HCT116 (cell line): ENCODE results near the gene DIPK1B. TPM values are rescaled to one million over a fixed set of nuclear protein-coding genes. Genes with fewer than 3 reads are reported as not detected.

Experiments used
- ATAC-seq: fragments of 200-7000 bp; cut with Tn5 transposase; 2 replicates; pipeline ENCODE4 v1.9.1; 2020; ENCODE audit warnings: mild to moderate bottlenecking, moderate library complexity
- BruUV-seq: library from RNA; stranded (reverse); fragments of 400-500 nt; replicated peaks from 2 replicates; lab custom pipeline; 2021; lab: Mats Ljungman, UMichigan
- CTCF ChIA-PET: fragments of 300-600 bp; sonication (Branson Sonifier 250); formaldehyde crosslinking; loops from one replicate; lab custom pipeline; 2021; ENCODE audit warnings: antibody characterized with exemption; lab: Charles Lee
- POLR2A ChIA-PET: fragments of 300-600, 350-600 bp; sonication (Branson Sonifier 250); formaldehyde crosslinking; loops from one replicate; lab custom pipeline; 2021; ENCODE audit warnings: antibody characterized with exemption; lab: Charles Lee
- RAD21 ChIA-PET, 2 experiments: fragments of 300-600 bp; sonication (Branson Sonifier 250); formaldehyde crosslinking; loops; one replicate each; lab custom pipeline; 2023; ENCODE audit warnings: low total read pairs in 2 of 2; ENCODE audit not compliant: uncharacterized antibody in 2 of 2, unreplicated experiment in 2 of 2, low non-redundant PET in 1 of 2; lab: Charles Lee
- DNase-seq: peaks from one replicate; pipeline ENCODE4 v3.0.0-alpha.2; 2010; ENCODE audit warnings: low read depth, low spot score
- H2AFZ ChIP-seq: fragments of 200-600 bp; shearing (Covaris generic), sonication (generic); 2 replicates; pipeline ENCODE4 v1.6.1; 2017; ENCODE audit warnings: low read depth, mixed run types, mixed read lengths, antibody characterized with exemption, low read length; ENCODE audit not compliant: poor library complexity, severe bottlenecking
- H3K27ac ChIP-seq: 2 replicates; pipeline ENCODE4 v1.5.1; 2012; ENCODE audit warnings: low read depth, low read length
- H3K27me3 ChIP-seq: fragments of 200-600 bp; sonication (generic); 2 replicates; pipeline ENCODE4 v1.6.1; 2016; ENCODE audit warnings: mixed run types, low read length, mixed read lengths; ENCODE audit not compliant: insufficient read depth
- H3K36me3 ChIP-seq, 2 experiments: fragments of 200-500 bp in 1 of 2; fragments of 200-600 bp in 1 of 2; sonication (Bioruptor generic) in 1 of 2; sonication (generic) in 1 of 2; 2 replicates each; pipeline versions ENCODE4 v1.5.1 to v1.6.1; 2014 to 2016; ENCODE audit warnings: low read length in 2 of 2, inconsistent platforms in 1 of 2, mixed read lengths in 1 of 2, mixed run types in 1 of 2; ENCODE audit not compliant: insufficient read depth in 2 of 2, control insufficient read depth in 1 of 2
- H3K4me1 ChIP-seq, 2 experiments: fragments of 200-600 bp in 1 of 2; sonication (generic) in 1 of 2; 2 replicates each; pipeline versions ENCODE4 v1.5.1 to v1.6.1; 2012 to 2017; ENCODE audit warnings: low read length in 2 of 2, inconsistent platforms in 1 of 2, mild to moderate bottlenecking in 1 of 2, mixed read lengths in 1 of 2, mixed run types in 1 of 2, moderate library complexity in 1 of 2; ENCODE audit not compliant: insufficient read depth in 2 of 2, control insufficient read depth in 1 of 2
- H3K4me2 ChIP-seq: fragments of 200-600 bp; sonication (generic); 2 replicates; pipeline ENCODE4 v1.6.1; 2017; ENCODE audit warnings: mixed run types, low read length, mixed read lengths
- H3K4me3 ChIP-seq, 2 experiments: fragments of 200-600 bp in 1 of 2; sonication (generic) in 1 of 2; replicated peaks in 1 of 2; 2 replicates each; pipeline ENCODE4 v1.5.1; 2011 to 2016; ENCODE audit warnings: low read length in 2 of 2, control low read depth in 1 of 2, low read depth in 1 of 2, mild to moderate bottlenecking in 1 of 2, mixed read lengths in 1 of 2, mixed run types in 1 of 2
- H3K79me2 ChIP-seq: fragments of 200-600 bp; sonication (generic); 2 replicates; pipeline ENCODE4 v1.6.1; 2017; ENCODE audit warnings: mild to moderate bottlenecking, mixed run types, low read length, moderate library complexity, mixed read lengths; ENCODE audit not compliant: insufficient read depth
- H3K9ac ChIP-seq: fragments of 200-600 bp; sonication (generic); 2 replicates; pipeline ENCODE4 v1.6.1; 2016; ENCODE audit warnings: low read length, mixed read lengths
- H3K9me2 ChIP-seq: fragments of 200-600 bp; sonication (generic), shearing (Covaris generic); 2 replicates; pipeline ENCODE4 v1.6.1; 2017; ENCODE audit warnings: mixed run types, mild to moderate bottlenecking, moderate library complexity; ENCODE audit not compliant: insufficient read depth
- H3K9me3 ChIP-seq, 2 experiments: fragments of 200-500 bp in 1 of 2; fragments of 200-600 bp in 1 of 2; sonication (Bioruptor generic) in 1 of 2; sonication (generic) in 1 of 2; 2 replicates each; pipeline ENCODE4 v1.6.1; 2014 to 2017; ENCODE audit warnings: low read length in 2 of 2, mixed read lengths in 2 of 2, inconsistent platforms in 1 of 2, low read depth in 1 of 2, mild to moderate bottlenecking in 1 of 2, mixed run types in 1 of 2, moderate library complexity in 1 of 2; ENCODE audit not compliant: control insufficient read depth in 1 of 2, insufficient read depth in 1 of 2
- H4K20me1 ChIP-seq: fragments of 200-600 bp; sonication (generic), shearing (Covaris generic); 2 replicates; pipeline ENCODE4 v1.6.1; 2017; ENCODE audit warnings: mixed run types, mild to moderate bottlenecking, moderate library complexity; ENCODE audit not compliant: insufficient read depth
- ATF3 ChIP-seq: IDR thresholded peaks from 2 replicates; pipeline ENCODE4 v1.6.1; 2012
- CEBPB ChIP-seq: IDR thresholded peaks from 2 replicates; pipeline ENCODE4 v1.6.1; 2012; ENCODE audit warnings: low read depth
- EGR1 ChIP-seq: IDR thresholded peaks from 2 replicates; pipeline ENCODE4 v1.6.1; 2012; ENCODE audit warnings: low read depth
- EZH2 ChIP-seq: fragments of 200-600 bp; sonication (generic); IDR thresholded peaks from 2 replicates; pipeline ENCODE4 v1.6.1; 2017; ENCODE audit warnings: antibody characterized with exemption, mixed run types
- FOSL1 ChIP-seq: IDR thresholded peaks from 2 replicates; pipeline ENCODE4 v1.6.1; 2012; ENCODE audit warnings: low read depth
- JUND ChIP-seq: IDR thresholded peaks from 2 replicates; pipeline ENCODE4 v1.6.1; 2012
- MAX ChIP-seq: IDR thresholded peaks from 2 replicates; pipeline ENCODE4 v1.6.1; 2012
- POLR2A ChIP-seq: IDR thresholded peaks from 2 replicates; pipeline ENCODE4 v1.7.0; 2011; ENCODE audit warnings: borderline replicate concordance; ENCODE audit not compliant: insufficient read depth, insufficient read length; ENCODE audit errors: extremely low read depth
- REST ChIP-seq: IDR thresholded peaks from 2 replicates; pipeline ENCODE4 v1.6.1; 2012; ENCODE audit warnings: low read depth
- SIN3A ChIP-seq: IDR thresholded peaks from 2 replicates; pipeline ENCODE4 v1.6.1; 2012; ENCODE audit warnings: low read depth
- SRF ChIP-seq: IDR thresholded peaks from 2 replicates; pipeline ENCODE4 v1.6.1; 2012; ENCODE audit warnings: low read depth
- TCF7L2 ChIP-seq: IDR thresholded peaks from 2 replicates; pipeline ENCODE4 v1.7.0; 2011; ENCODE audit warnings: borderline replicate concordance, inconsistent platforms; ENCODE audit not compliant: insufficient read depth, insufficient read length; ENCODE audit errors: extremely low read depth
- YY1 ChIP-seq: IDR thresholded peaks from 2 replicates; pipeline ENCODE4 v1.6.1; 2011; ENCODE audit warnings: low read length, low read depth, moderate library complexity, mild to moderate bottlenecking; ENCODE audit not compliant: insufficient replicate concordance; ENCODE audit errors: extremely low read depth
- ZBTB33 ChIP-seq: IDR thresholded peaks from 2 replicates; pipeline ENCODE4 v1.6.1; 2011; ENCODE audit warnings: mild to moderate bottlenecking, low read length, moderate library complexity; ENCODE audit not compliant: insufficient replicate concordance; ENCODE audit errors: extremely low read depth
- ZNF274 ChIP-seq: fragments of 200-500 bp; sonication (Bioruptor generic); IDR thresholded peaks from 2 replicates; pipeline ENCODE4 v1.6.1; 2014; ENCODE audit warnings: mild to moderate bottlenecking, low read depth, low read length, inconsistent platforms
- intact Hi-C: fragments of 100-400 bp; cut with micrococcal nuclease; formaldehyde crosslinking; loops from 2 replicates; pipeline ENCODE4 v1.10.0; 2022
- total RNA-seq: library from RNA; stranded (reverse); gene quantifications from one replicate; pipeline ENCODE4 v1.2.1, GENCODE V29; 2021; ENCODE audit not compliant: unreplicated experiment
- TF ChIP-seq, protein P1 (sequence below), 3 experiments: fragments of 200-600 bp in 1 of 3; sonication (generic) in 1 of 3; IDR thresholded peaks in 2 of 3; conservative IDR thresholded peaks in 1 of 3; 2 replicates each; pipeline ENCODE4 v1.5.1; 2012 to 2017; ENCODE audit warnings: low read depth in 2 of 3, low read length in 2 of 3, antibody characterized with exemption in 1 of 3, borderline replicate concordance in 1 of 3, control low read depth in 1 of 3, mild to moderate bottlenecking in 1 of 3, mixed read lengths in 1 of 3, mixed run types in 1 of 3, moderate library complexity in 1 of 3; ENCODE audit not compliant: insufficient read depth in 1 of 3

The DIPK1B gene
- total RNA-seq, 1 experiment from 2014 or later: 15.6 TPM

DNA sequence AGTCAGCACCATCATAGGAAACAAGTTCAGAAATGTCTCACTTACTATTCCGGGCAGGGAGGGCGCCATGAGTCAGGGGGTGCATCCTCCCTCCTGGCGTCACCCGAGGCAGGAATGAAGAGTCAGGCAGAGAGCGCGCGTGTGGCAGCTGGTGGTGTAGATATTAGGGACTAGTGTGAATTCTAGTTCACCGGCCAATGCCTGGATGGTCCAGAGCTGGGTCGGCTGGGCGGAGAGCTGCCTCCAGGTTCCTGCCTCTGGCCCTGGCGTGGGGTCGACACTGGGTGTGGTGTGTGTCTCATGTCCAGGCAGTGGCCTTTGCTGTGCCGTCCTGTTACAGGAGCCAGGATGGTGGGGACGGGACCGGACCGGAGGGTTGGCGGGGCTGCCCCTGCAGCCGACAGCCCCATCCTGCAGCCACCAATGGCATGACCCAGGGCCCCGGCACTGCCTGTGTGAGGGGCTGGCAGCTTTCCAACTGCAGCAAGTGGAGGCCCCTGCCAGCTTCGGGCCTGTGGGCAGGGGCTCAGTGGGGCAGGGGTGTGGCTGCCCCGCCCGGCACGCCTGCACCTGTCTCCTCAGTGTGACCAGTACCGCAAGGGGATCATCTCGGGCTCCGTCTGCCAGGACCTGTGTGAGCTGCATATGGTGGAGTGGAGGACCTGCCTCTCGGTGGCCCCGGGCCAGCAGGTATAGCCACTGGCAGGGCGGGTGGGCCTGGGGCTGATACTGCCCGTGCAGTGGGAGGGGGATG lies 9.1 kb downstream of the DIPK1B start:
- Histone ChIP-seq H3K9me3 (no peaks in the 10 kb centered on the region), H3K36me3 (peaks cover 19 to 33% of the 10 kb centered on the region in 2 experiments; a peak in 3 of 4 replicates), H3K9me2 (no peaks in the 10 kb centered on the region), H3K4me1 (peaks cover 9 to 43% of the 10 kb centered on the region in 2 experiments; a peak in 3 of 4 replicates), H3K27me3 (no peaks in the 10 kb centered on the region), H3K79me2 (peaks cover 29% of the 10 kb centered on the region), H3K4me3 (no peak overlapping the region), H3K27ac (peak overlapping the region; percentile 35; the same call in 1 of the 2 replicates), H4K20me1 (peaks cover 32% of the 10 kb centered on the region; the same call in 1 of the 2 replicates), H2AFZ (no peak overlapping the region), H3K4me2 (no peak overlapping the region)
- RAD21 ChIA-PET: no interaction called here
- CTCF ChIA-PET: no interaction called here
- POLR2A ChIA-PET: no interaction called here
- intact Hi-C loops: no loop called here
- ATAC-seq: peak; percentile 5; the same call in 1 of the 2 replicates
- TF ChIP-seq MAX: no peak
- TF ChIP-seq ZBTB33: no peak
- TF ChIP-seq ATF3: no peak
- TF ChIP-seq TCF7L2: no peak
- TF ChIP-seq YY1: no peak
- no peak for TF ChIP-seq SRF
- no peak for TF ChIP-seq POLR2A
- TF ChIP-seq EGR1: no peak
- TF ChIP-seq ZNF274: no peak
- TF ChIP-seq REST: no peak
- TF ChIP-seq JUND: no peak
- TF ChIP-seq EZH2: no peak
- TF ChIP-seq SIN3A: no peak
- TF ChIP-seq, protein P1, sequence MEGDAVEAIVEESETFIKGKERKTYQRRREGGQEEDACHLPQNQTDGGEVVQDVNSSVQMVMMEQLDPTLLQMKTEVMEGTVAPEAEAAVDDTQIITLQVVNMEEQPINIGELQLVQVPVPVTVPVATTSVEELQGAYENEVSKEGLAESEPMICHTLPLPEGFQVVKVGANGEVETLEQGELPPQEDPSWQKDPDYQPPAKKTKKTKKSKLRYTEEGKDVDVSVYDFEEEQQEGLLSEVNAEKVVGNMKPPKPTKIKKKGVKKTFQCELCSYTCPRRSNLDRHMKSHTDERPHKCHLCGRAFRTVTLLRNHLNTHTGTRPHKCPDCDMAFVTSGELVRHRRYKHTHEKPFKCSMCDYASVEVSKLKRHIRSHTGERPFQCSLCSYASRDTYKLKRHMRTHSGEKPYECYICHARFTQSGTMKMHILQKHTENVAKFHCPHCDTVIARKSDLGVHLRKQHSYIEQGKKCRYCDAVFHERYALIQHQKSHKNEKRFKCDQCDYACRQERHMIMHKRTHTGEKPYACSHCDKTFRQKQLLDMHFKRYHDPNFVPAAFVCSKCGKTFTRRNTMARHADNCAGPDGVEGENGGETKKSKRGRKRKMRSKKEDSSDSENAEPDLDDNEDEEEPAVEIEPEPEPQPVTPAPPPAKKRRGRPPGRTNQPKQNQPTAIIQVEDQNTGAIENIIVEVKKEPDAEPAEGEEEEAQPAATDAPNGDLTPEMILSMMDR (IDR thresholded peaks at IDR 0.05 in 2 of 3, conservative IDR thresholded peaks at IDR 0.05 in 1 of 3; ENCODE audit: borderline replicate concordance in 1 of 3, insufficient read depth in 1 of 3, low read depth in 2 of 3, low read length in 2 of 3): no peak
- no peak for TF ChIP-seq FOSL1
- TF ChIP-seq CEBPB: no peak
- TF ChIP-seq, all 23 proteins: peak for 0
- DNase-seq: no peak
- no TSS peak for BruUV-seq
- H3K9ac ChIP-seq: no peak overlapping the region
